ENCODE data around the gene ACAA2.
"Not testable (repeated sequence)": the region's sequence is repeated elsewhere in the genome, so short reads cannot be mapped to it uniquely, and the experiment has no call there.

Gene ACAA2

GRCh38 chr18:49812286-49813068, 856 bp downstream of the ACAA2 start:
- TF ChIP-seq CTCF (IDR thresholded peaks at IDR 0.05; ENCODE audit: low read depth, low read length): no peak
- no peak for DNase-seq (ENCODE audit: extremely low read depth, low read depth)

GRCh38 chr18:49811151-49811938, 2.0 kb downstream of the ACAA2 start:
- TF ChIP-seq CTCF (IDR thresholded peaks at IDR 0.05; ENCODE audit: low read depth, low read length): no peak
- DNase-seq (ENCODE audit: extremely low read depth, low read depth): no peak

- not testable (repeated sequence) for DNase-seq (ENCODE audit: extremely low read depth, low read depth)
Measured at GRCh38 chr18:49808553-49809191, 4.7 kb downstream of the ACAA2 start.

- no peak for TF ChIP-seq CTCF (IDR thresholded peaks at IDR 0.05; ENCODE audit: low read depth, low read length)
- no peak for DNase-seq (ENCODE audit: extremely low read depth, low read depth)
Measured at GRCh38 chr18:49804096-49804495, 9.2 kb downstream of the ACAA2 start.

- no peak for TF ChIP-seq CTCF (IDR thresholded peaks at IDR 0.05; ENCODE audit: low read depth, low read length)
- no peak for DNase-seq (ENCODE audit: extremely low read depth, low read depth)
Measured at GRCh38 chr18:49802623-49803022, 10.7 kb downstream of the ACAA2 start.

GRCh38 chr18:49800491-49800890, 12.8 kb downstream of the ACAA2 start:
- DNase-seq (ENCODE audit: extremely low read depth, low read depth): not testable (repeated sequence)

GRCh38 chr18:49799806-49800205, 13.5 kb downstream of the ACAA2 start:
- DNase-seq (ENCODE audit: extremely low read depth, low read depth): not testable (repeated sequence)

- no peak for DNase-seq (ENCODE audit: extremely low read depth, low read depth)
- TF ChIP-seq CTCF (IDR thresholded peaks at IDR 0.05; ENCODE audit: low read depth, low read length): no peak
Measured at GRCh38 chr18:49798001-49798400, 15.3 kb downstream of the ACAA2 start.
